ENCODE data around the gene B3GAT2.
"Not testable (repeated sequence)": the region's sequence is repeated elsewhere in the genome, so short reads cannot be mapped to it uniquely, and the experiment has no call there.

B3GAT2 gene, protein sequence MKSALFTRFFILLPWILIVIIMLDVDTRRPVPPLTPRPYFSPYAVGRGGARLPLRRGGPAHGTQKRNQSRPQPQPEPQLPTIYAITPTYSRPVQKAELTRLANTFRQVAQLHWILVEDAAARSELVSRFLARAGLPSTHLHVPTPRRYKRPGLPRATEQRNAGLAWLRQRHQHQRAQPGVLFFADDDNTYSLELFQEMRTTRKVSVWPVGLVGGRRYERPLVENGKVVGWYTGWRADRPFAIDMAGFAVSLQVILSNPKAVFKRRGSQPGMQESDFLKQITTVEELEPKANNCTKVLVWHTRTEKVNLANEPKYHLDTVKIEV

DNA sequence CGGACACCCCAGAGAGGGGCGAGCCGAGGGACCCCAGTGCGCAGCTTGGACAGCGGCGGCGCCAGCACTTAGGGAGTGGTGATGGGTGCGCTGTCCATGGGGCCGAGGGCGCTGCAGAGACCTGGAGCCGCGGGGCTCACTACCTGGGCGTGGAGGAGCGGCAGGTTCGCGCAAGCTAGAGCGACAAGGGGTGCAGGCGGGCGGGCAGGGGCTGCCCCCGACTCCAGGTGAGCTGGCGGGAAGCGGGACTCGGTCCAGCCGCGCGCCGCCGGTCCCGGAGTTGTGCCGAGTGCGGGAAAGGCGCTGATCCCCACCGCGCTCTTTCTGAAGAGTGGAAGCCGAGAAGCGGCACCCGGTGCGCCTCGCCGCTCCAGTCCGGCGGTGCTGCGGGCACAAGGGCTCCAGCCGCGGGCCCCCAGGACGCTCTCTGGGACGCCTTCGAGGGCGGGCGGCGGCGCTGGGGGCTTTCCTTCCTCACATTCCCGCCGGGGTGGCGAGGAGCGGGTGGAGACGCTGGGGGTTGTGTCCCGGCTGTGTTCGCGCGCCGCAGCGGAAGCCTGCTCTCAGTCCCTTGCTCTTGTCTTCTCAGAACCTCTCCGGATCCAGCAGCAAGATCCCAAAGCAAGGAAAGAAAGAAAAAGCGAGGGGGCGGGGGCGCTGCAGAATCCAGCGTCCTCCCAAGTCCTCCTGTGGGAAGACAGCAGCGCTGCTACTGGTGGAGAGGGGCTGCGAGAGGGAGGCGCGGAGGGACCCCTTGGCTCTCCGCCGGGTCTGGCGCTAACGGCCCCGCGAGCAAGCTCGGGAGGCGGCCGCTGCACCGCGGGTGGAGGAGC, at the start of gene B3GAT2:
Gene B3GAT2, minus strand, starts transcription at position 610 of the 833 bp plus-strand sequence. CDS start 631 bp downstream, outside the sequence.
- peak; percentile 14 for DNase-seq (ENCODE audit: low spot score)

DNA sequence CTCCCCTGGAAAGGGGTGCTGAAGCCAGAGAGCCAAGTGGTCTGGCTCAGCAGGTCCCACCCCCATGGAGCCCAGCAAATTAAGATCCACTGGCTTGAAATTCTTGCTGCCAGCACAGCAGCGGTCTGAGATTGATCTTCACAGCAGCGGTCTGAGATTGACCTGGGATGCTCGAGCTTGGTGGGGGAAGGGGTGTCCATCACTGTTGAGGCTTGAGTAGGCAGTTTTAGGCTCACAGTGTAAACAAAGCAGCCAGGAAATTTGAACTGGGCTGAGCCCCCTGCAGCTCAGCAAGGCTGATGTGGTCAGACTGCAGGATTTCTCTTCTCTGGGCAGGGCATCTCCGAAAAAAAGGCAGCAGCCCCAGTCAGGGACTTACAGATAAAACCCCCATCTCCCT, 41.3 kb upstream of the B3GAT2 start:
- no peak for DNase-seq (ENCODE audit: low spot score)

DNA sequence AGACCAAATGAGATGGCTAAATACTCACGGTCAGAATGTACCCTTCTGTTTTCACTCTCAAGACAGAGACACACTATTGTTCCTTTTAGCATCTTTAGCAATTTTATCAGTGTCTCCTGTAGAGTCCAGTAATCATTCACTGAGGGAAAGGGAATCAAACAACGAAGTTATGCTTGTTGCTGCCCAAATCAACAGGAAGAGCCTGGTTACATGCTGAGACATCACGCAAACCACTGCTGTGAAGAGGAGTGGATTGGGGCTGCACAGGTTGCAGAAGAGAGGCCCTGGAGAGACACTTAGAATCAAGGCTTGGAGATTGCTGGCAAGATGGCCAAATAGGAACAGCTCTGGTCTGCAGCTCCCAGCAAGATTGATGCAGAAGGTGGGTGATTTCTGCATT, 40.5 kb upstream of the B3GAT2 start:
- no peak for DNase-seq (ENCODE audit: low spot score)

DNA sequence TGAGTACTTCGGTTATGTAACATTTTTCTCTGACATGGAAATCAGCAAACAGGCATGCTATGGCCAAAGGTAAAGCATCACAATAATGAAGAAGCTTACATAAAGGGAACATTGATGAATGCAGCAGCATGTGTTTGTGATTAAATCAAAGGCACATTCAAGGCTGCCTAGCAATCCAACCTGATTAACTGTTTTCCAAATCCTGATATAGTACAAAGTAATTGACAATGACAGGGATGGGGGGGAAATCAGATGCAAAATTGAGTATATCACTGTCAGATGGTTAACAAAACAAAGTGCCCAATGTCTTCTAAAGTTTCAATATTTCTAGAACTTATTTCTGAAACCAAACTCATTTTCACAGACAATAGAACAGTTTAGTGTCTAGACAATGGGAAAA, 39.2 kb upstream of the B3GAT2 start:
- no peak for DNase-seq (ENCODE audit: low spot score)

DNA sequence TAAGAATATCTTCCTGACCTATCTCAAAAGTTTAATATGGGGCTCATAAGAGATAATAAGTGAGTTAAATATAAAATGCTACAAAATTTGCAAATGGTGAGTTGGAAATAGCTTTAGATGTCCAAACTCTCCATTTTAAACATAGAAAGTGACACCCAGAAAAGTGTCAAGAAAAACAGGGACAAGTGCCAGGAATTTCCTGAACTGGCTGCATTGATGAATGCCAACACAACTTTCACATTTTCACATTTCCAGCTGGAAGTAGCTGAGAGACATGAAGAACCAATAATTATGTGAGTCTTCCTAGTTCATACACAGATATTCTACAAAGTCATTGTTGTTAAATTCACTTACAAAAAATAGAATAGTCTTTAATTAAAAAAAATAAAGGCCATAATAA, 38.6 kb upstream of the B3GAT2 start:
- DNase-seq (ENCODE audit: low spot score): no peak

DNA sequence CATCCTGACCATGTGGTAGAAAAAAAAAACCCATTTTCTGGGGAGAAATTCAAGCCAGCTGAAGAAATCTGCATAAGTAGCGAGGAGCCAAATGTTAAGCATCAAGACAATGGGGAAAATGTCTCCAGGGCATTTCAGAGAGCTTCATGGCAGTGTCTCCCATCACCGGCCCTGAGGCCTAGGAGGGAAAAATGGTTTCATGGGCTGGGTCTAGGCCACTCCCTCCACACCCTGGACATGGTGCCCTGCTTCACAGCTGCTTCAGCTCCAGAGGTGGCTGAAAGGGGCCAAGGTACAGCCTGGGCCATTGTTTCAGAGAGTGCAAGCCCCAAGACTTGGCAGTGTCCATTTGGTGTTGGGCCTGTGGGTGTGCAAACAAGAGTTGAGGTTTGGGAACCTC, 34.4 kb upstream of the B3GAT2 start:
- DNase-seq (ENCODE audit: low spot score): no peak

DNA sequence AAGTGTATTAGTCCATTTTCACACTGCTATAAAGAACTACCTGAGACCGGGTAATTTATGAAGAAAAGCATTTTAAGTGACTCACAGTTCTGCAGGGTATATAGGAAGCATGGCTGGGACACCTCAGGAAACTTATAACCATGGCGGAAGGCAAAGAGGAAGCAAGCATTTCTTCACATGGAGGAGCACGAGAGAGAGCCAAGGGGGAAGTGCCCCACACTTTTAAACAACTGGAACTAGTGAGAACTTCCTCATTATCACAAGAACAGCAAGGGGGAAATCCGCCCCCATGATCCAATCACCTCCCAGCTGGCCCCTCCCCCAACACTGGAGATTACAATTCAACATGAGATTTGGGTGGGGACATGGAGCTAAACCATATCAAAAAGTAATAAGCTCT, 28.3 kb upstream of the B3GAT2 start:
- DNase-seq (ENCODE audit: low spot score): no peak

DNA sequence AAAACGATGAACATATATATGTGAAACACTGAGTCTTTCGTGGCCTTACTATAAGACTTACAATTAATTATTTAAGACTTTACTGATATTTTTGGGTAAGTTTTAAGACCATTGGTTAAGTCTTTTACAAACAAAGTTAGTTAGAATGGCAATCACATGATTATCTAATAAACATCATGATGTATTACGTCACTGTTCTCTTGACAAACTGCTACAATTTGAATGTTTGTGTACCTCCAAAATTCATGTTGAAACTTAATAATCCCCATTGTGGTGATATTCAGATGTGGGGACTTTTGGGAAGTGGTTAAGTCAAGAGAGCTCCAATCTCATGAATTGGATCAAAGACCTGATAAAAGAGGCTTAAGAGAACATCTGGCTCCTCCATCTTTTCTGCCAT, 25.9 kb upstream of the B3GAT2 start:
- no peak for DNase-seq (ENCODE audit: low spot score)

DNA sequence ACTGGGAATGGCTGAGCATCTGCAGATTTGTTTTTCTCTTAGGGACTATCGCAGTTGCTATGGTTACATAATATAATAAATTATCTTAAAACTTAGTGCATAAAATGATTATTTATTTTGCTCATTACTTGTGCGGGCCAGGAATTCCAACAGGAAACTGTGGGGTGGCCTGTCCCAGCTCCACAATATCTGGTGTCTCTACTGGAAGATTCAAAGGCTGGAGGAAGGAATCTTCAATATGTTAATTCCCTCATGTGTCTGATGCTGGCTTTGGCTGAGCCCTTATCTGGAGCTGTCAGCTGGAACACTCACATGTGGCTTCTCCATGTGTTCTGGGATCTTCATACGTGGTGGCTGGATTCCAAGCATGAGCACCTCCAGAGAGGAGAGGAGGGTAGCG, 23.9 kb upstream of the B3GAT2 start:
- no peak for DNase-seq (ENCODE audit: low spot score)

DNA sequence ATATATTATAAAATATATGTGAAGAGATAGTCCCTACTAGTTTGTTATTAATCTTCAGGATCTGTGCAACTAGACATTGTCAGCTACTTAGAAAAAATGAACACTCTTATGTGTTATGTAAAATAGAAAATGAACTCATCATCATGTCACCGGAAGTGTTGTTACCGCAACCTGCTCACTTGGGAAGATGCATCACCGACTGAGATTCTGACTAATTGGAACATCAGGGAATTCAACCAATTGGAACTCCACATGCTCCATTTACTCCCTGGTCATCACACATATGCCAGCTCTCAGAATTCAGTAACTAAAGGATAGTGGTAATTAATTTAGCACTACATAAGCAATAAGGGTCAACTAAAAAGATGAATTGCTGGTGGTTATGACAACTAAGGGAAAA, 16.7 kb upstream of the B3GAT2 start:
- no peak for DNase-seq (ENCODE audit: low spot score)

DNA sequence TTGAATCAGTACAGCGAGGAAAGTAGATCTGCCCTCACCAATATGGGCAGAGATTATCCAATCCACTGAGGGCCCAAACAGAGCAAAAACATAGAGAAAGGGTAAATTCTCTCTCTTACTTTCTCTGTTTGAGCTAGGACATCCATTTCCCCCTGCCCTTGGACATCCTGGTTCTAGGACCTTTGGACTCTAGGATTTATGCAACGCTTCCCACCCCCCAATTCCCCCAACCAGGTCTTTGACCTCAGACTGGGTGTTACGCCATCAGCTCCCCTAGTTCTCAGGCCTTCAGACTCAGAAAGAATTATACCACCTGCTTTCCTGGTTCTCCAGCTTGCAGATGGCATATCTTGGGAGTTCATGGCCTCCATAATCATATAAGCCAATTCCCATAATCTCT, 10.2 kb upstream of the B3GAT2 start:
- DNase-seq (ENCODE audit: low spot score): no peak

DNA sequence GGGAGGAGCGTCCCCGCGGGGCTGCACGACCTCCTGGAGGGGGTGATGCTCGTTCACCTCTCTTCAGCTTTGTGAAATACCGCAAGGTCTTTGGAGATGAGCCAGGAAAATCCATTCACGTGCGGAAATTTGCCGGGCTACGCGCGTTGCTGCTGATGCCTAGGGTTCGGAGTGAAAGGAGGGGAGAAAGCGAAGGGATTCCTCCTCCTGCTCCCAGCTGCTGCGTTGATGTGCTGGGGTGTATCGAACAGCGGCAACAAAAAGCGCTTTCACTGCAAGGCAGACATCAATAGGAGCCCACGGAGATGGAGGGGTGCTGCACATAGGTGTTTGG, 391 bp upstream of the B3GAT2 start:
- DNase-seq (ENCODE audit: low spot score): no peak

DNA sequence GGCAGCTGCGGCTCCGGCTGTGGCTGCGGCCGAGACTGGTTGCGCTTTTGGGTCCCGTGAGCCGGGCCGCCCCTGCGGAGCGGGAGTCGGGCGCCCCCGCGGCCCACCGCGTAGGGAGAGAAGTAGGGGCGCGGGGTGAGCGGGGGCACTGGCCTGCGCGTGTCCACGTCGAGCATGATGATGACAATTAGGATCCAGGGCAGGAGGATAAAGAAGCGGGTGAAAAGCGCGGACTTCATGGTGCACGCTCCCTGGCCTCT, 739 bp downstream of the B3GAT2 start:
- no peak for DNase-seq (ENCODE audit: low spot score)

DNA sequence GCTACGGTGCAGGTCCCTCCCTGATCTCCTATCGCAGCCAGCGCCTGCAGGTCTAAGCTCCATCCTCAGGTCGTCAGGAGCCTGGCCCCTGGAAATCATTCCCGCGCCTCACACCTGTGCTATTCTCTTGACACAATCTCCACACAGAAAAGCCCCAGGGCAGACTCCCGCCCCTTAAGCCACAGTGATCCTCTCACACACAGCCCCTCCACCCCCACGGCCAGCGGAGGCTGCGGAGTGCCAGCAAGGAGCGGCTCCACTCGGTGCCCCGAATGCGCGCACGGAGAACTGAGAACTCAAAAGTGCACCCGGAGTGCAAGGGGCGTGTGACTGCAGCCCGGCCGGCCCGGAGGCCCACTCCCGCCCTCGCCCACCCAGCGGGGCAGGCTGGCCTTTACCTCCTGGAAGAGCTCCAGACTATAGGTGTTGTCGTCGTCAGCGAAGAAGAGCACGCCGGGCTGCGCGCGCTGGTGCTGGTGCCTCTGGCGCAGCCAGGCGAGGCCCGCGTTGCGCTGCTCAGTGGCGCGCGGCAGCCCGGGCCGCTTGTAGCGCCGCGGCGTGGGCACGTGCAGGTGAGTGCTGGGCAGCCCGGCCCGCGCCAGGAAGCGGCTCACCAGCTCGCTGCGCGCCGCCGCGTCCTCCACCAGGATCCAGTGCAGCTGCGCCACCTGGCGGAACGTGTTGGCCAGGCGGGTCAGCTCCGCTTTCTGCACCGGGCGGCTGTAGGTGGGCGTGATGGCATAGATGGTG, 1.2 kb downstream of the B3GAT2 start:
- DNase-seq (ENCODE audit: low spot score): peak; percentile 75

DNA sequence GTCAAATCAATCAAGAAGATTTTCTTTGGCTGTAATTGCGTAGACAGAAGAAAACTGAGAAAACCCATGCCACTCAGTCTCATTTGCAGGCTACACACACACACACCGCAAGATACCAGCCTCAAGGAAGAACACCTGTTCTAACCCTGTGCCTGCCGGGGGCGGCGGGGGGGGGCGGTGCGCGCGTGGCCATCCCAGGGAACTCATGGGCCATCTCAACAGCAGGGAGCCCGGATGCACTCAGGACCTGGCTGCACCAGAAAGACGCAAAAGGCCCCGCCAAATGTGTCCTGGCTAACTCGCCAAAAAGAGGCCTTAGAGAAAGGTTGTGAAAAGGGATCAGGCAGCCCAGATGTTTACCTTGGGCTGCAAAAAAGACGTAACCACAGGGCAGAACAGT, 2.1 kb downstream of the B3GAT2 start:
- no peak for DNase-seq (ENCODE audit: low spot score)

DNA sequence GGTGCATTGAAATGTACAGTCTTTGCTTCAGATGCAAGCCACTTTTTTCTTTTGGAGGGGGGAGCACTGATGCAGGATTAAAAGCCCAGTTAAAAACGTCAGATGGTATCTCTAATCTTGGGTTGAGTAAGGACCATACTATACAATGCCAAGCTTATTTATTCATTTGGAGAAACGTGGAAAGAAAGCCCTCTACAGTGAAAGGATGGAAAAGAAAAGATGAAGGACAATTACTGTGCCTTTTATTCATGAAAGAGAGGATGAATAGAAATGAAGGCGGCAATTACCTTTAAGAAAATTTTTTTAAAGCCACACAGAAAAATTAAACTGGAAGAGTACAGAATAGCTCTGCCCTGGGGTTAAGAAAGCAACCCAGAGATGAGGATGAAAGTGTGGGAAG, 2.7 kb downstream of the B3GAT2 start:
- DNase-seq (ENCODE audit: low spot score): no peak

DNA sequence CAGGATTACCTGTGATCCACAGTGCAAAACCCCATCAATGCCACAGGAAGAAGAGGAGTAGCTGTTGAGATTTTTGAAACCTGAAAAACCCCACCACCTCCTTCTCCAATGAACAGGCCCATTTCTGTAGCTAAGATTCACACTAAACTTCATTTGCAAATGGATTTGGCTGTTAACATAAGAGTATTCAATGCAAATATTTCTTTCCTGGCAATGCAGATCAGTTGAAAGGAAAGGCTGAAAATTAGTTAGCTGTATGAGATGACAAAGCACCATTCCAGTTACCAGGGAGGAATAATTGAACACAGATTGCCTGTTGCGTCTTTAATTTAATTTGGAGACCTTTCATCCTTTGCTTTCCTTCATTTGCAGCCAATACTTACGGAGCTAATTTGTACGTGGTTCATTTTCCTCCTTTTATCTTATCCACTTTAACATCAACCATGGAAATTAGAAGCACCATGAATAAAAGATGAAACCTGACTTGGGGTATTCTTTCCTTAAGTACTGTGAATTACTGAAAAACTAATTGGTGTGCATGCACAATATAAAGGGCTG, 4.2 kb downstream of the B3GAT2 start:
- no peak for DNase-seq (ENCODE audit: low spot score)

DNA sequence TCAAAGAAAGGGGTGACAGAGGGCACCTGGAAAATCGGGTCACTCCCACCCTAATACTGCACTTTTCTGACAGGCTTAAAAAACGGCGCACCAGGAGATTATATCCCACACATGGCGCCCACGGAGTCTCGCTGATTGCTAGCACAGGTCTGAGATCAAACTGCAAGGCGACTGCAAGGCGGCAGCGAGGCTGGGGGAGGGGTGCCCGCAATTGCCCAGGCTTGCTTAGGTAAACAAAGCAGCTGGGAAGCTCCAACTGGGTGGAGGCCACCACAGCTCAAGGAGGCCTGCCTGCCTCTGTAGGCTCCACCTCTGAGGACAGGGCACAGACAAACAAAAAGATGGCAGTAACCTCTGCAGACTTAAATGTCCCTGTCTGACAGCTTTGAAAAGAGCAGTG, 12.5 kb downstream of the B3GAT2 start:
- DNase-seq (ENCODE audit: low spot score): not testable (repeated sequence)

DNA sequence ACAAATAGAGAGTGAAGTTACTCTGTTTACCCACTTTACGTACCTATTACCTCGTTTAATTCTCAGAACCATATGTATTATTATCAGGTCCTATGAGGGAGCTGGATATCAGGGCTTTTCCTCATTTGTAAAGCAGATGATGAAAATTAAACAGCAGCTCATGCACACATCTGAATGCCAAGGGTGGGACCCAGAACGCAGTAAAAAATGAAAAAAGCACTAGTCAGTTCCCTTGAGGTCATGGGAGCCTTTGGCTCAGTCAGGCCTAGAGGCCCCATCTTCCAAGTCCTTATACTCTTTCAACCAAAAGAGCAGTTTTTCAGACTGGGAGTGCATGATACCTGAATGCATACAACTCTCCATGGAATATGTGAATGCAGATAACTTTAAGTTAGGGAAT, 23.0 kb downstream of the B3GAT2 start:
- no peak for DNase-seq (ENCODE audit: low spot score)

DNA sequence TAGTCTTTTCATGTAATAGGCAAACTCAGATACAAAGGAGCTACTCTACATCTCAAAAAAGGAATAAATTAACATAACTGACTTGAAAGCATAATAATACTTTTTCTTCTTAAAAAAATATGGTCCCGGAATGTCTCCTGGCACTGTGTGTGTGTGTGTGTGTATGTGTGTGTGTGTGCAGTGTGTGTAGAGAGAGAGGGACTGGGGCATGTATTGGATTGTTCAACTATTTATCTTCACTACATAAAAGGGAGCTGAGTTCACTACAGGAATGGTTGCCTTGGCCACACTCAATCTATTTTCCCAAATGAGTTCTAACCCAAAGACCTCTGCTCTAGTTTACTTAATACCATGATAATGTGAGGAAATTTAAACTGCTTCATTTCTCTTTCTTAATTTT, 51.1 kb downstream of the B3GAT2 start:
- DNase-seq (ENCODE audit: low spot score): no peak

DNA sequence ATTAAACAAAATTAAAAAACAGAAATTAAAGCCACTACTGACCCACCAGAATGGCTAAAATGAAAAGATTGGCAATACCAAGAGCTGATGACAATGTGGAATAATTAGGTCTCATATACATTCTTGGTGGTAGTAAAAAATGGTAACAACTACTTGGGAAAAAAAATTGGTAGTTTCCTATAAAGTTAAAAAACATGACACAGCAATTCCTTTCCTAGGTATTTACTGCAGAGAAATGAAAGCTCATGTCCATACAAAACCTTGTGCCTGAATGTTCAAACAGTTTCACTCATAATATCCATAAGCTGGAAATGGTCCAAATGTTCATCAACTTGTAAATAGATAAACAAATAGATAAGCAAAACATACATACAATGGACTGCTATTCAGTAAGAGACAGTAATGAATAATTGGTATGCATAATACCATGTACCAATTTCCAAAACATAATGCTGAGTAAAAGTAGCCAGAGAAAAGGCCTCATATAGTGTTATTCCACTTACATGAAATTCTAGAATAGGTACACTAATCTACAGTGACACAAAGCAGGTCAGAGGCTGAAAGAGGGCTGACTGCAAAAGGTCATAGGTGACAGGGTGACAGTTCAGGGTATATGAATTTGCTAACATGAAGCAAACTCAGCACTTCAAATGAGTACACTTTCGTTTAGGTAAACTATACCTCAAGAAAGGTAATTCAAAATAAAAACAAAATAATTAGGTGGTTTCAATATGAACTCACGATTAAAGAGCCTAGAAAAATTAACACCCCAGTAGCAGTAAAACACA, 53.0 kb downstream of the B3GAT2 start:
- DNase-seq (ENCODE audit: low spot score): no peak

DNA sequence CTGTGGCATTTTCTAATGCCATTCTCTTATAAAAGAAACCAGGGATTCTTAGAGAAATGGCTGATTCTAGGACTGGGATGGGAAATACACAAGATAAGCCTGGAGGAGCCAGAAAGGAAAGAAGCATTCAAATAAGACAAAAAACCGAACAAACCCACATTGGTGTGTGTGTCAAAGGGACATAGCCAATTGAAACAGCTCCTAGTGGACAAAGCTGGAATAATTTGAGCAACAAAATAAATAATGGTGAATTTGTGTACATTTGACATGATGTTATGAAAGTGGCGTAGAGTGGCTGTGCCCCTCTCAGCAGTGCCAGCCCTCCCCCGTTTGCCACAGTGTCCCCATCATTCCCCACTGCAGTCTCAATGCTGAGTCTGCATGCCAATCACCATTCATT, 55.5 kb downstream of the B3GAT2 start:
- no peak for DNase-seq (ENCODE audit: low spot score)
